Caco-2 (cell line): ENCODE results near the gene HLA-DMB. TPM values are rescaled to one million over a fixed set of nuclear protein-coding genes. Genes with fewer than 3 reads are reported as not detected.

Experiments
- BruUV-seq: library from RNA; stranded (reverse); fragments of 400-500 nt; replicated peaks from 2 replicates; lab custom pipeline; 2021; lab: Mats Ljungman, UMichigan
- CTCF ChIA-PET: fragments of 300-600 bp; sonication (Branson Sonifier 250); formaldehyde crosslinking; loops from one replicate; lab custom pipeline; 2022; ENCODE audit warnings: antibody characterized with exemption; lab: Charles Lee
- POLR2A ChIA-PET: fragments of 300-600 bp; sonication (Branson Sonifier 250); formaldehyde crosslinking; loops from one replicate; lab custom pipeline; 2022; ENCODE audit warnings: antibody characterized with exemption; lab: Charles Lee
- DNase-seq, 2 experiments: peaks; one replicate each; pipeline versions ENCODE4 v3.0.0 to v3.0.0-alpha.2; 2020 to 2022
- H3K27me3 ChIP-seq: replicated peaks from 2 replicates; pipeline ENCODE4 v1.6.0; 2011; ENCODE audit warnings: low read length; ENCODE audit not compliant: control insufficient read depth, insufficient read depth
- H3K36me3 ChIP-seq: 2 replicates; pipeline ENCODE4 v1.5.1; 2011; ENCODE audit warnings: low read length; ENCODE audit not compliant: control insufficient read depth, insufficient read depth
- H3K4me1 ChIP-seq: fragments of 250-450 bp; sonication (Bioruptor Pico); 2 replicates; pipeline ENCODE4 v1.5.1; 2020; ENCODE audit warnings: mild to moderate bottlenecking
- H3K4me3 ChIP-seq: 2 replicates; pipeline ENCODE4 v1.5.1; 2011; ENCODE audit warnings: low read depth, mild to moderate bottlenecking, control low read depth, low read length
- H3K9me3 ChIP-seq: fragments of 250-450 bp; sonication (Bioruptor Pico); 2 replicates; pipeline ENCODE4 v1.5.1; 2020; ENCODE audit warnings: mild to moderate bottlenecking, moderate library complexity
- H3K27ac Mint-ChIP-seq: one replicate; pipeline ENCODE4 v1.8.0; 2022; ENCODE audit warnings: mixed read lengths; ENCODE audit not compliant: unreplicated experiment
- H3K27me3 Mint-ChIP-seq: one replicate; pipeline ENCODE4 v1.8.0; 2022; ENCODE audit warnings: mixed read lengths; ENCODE audit not compliant: insufficient read depth, unreplicated experiment
- H3K36me3 Mint-ChIP-seq: one replicate; pipeline ENCODE4 v1.8.0; 2022; ENCODE audit warnings: mild to moderate bottlenecking, mixed read lengths; ENCODE audit not compliant: insufficient read depth, unreplicated experiment
- H3K4me1 Mint-ChIP-seq: one replicate; pipeline ENCODE4 v1.8.0; 2022; ENCODE audit warnings: low read depth, mixed read lengths; ENCODE audit not compliant: unreplicated experiment
- H3K4me3 Mint-ChIP-seq: one replicate; pipeline ENCODE4 v1.8.0; 2022; ENCODE audit warnings: mild to moderate bottlenecking, moderate library complexity, mixed read lengths; ENCODE audit not compliant: unreplicated experiment
- H3K9me3 Mint-ChIP-seq: one replicate; pipeline ENCODE4 v1.8.0; 2022; ENCODE audit warnings: mixed read lengths; ENCODE audit not compliant: unreplicated experiment
- intact Hi-C: fragments of 100-400 bp; cut with micrococcal nuclease; formaldehyde crosslinking; loops from one replicate; pipeline ENCODE4 v1.10.0; 2022; ENCODE audit not compliant: unreplicated experiment
- total RNA-seq: library from RNA; stranded (reverse); gene quantifications from 2 replicates; pipeline ENCODE4 v1.2.3, GENCODE V29; 2022
- TF ChIP-seq, protein P1 (sequence below), 2 experiments: fragments of 200-600 bp in 1 of 2; IDR thresholded peaks; 1 replicate in 1 of 2; 2 replicates in 1 of 2; pipeline versions ENCODE4 v1.5.1 to v1.8.0; 2011 to 2022; ENCODE audit warnings: antibody characterized with exemption in 1 of 2, control low read depth in 1 of 2, inconsistent platforms in 1 of 2, low read depth in 1 of 2, low read length in 1 of 2, mild to moderate bottlenecking in 1 of 2, moderate library complexity in 1 of 2; ENCODE audit not compliant: insufficient read depth in 1 of 2, severe bottlenecking in 1 of 2, unreplicated experiment in 1 of 2

Gene HLA-DMB
- total RNA-seq, 1 experiment from 2014 or later, result not detected

DNA sequence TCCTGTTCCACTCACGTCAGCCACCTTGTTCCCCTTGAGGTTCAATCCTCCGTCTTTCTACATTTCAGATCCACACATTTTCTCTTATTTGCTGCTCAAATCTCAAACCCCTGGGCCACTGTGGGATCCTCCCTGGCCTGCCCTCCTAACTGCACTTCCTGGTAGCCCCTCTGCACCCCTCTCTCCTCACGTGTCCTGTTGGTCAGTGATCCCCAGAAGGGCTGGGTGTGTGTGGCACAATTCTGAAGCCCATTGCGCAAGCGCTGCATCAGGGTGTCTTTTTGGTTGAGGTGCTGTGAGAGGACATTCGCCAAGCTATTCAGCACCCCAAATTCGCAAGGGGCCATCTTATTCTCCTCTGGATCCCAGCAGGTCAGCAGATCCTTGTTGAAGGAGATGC, 2.3 kb downstream of the HLA-DMB start:
- TF ChIP-seq, protein P1, sequence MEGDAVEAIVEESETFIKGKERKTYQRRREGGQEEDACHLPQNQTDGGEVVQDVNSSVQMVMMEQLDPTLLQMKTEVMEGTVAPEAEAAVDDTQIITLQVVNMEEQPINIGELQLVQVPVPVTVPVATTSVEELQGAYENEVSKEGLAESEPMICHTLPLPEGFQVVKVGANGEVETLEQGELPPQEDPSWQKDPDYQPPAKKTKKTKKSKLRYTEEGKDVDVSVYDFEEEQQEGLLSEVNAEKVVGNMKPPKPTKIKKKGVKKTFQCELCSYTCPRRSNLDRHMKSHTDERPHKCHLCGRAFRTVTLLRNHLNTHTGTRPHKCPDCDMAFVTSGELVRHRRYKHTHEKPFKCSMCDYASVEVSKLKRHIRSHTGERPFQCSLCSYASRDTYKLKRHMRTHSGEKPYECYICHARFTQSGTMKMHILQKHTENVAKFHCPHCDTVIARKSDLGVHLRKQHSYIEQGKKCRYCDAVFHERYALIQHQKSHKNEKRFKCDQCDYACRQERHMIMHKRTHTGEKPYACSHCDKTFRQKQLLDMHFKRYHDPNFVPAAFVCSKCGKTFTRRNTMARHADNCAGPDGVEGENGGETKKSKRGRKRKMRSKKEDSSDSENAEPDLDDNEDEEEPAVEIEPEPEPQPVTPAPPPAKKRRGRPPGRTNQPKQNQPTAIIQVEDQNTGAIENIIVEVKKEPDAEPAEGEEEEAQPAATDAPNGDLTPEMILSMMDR (IDR thresholded peaks at IDR 0.05; ENCODE audit: insufficient read depth in 1 of 2, low read depth in 1 of 2, low read length in 1 of 2, severe bottlenecking in 1 of 2, unreplicated experiment in 1 of 2), result no peak
- H3K4me3 ChIP-seq, result no peak overlapping the region
- H3K27me3 ChIP-seq, result no peaks in the 10 kb centered on the region
- DNase-seq, result no peak
- intact Hi-C loops, result no loop called here
- no peaks in the 10 kb centered on the region for H3K4me1 ChIP-seq
- H3K27me3 Mint-ChIP-seq, result peaks cover 20% of the 10 kb centered on the region
- H3K4me1 Mint-ChIP-seq, result no peaks in the 10 kb centered on the region
- H3K9me3 Mint-ChIP-seq, result no peaks in the 10 kb centered on the region
- BruUV-seq, result no TSS peak
- POLR2A ChIA-PET, result no interaction called here
- no peaks in the 10 kb centered on the region for H3K9me3 ChIP-seq
- no peaks in the 10 kb centered on the region; the same call in 1 of the 2 replicates for H3K36me3 ChIP-seq
- no peak overlapping the region for H3K4me3 Mint-ChIP-seq
- CTCF ChIA-PET, result no interaction called here
- H3K36me3 Mint-ChIP-seq, result no peaks in the 10 kb centered on the region
- H3K27ac Mint-ChIP-seq, result no peak overlapping the region

GRCh38 chr6:32937230-32937633, 3.6 kb downstream of the HLA-DMB start:
- POLR2A ChIA-PET, result no interaction called here
- Mint-ChIP-seq H3K4me3 (no peak overlapping the region), H3K9me3 (no peaks in the 10 kb centered on the region), H3K4me1 (no peaks in the 10 kb centered on the region), H3K27me3 (peaks cover 20% of the 10 kb centered on the region), H3K36me3 (no peaks in the 10 kb centered on the region), H3K27ac (no peak overlapping the region)
- Histone ChIP-seq H3K4me3 (no peak overlapping the region), H3K9me3 (no peaks in the 10 kb centered on the region), H3K27me3 (no peaks in the 10 kb centered on the region), H3K36me3 (no peaks in the 10 kb centered on the region; the same call in 1 of the 2 replicates), H3K4me1 (no peaks in the 10 kb centered on the region)
- CTCF ChIA-PET, result no interaction called here
- intact Hi-C loops, result no loop called here
- no peak for DNase-seq
- BruUV-seq, result no TSS peak
- TF ChIP-seq, protein P1 (IDR thresholded peaks at IDR 0.05; ENCODE audit: insufficient read depth in 1 of 2, low read depth in 1 of 2, low read length in 1 of 2, severe bottlenecking in 1 of 2, unreplicated experiment in 1 of 2), result no peak

GRCh38 chr6:32936239-32937152, 4.3 kb downstream of the HLA-DMB start:
- CTCF ChIA-PET, result no interaction called here
- H3K4me3 ChIP-seq, result no peak overlapping the region
- no peak for DNase-seq
- no peak overlapping the region for H3K4me3 Mint-ChIP-seq
- POLR2A ChIA-PET, result no interaction called here
- intact Hi-C loops, result no loop called here
- H3K4me1 ChIP-seq, result no peaks in the 10 kb centered on the region
- no peaks in the 10 kb centered on the region for H3K9me3 Mint-ChIP-seq
- peaks cover 20% of the 10 kb centered on the region for H3K27me3 Mint-ChIP-seq
- BruUV-seq, result no TSS peak
- TF ChIP-seq, protein P1 (IDR thresholded peaks at IDR 0.05; ENCODE audit: insufficient read depth in 1 of 2, low read depth in 1 of 2, low read length in 1 of 2, severe bottlenecking in 1 of 2, unreplicated experiment in 1 of 2), result no peak
- H3K4me1 Mint-ChIP-seq, result no peaks in the 10 kb centered on the region
- no peak overlapping the region for H3K27ac Mint-ChIP-seq
- no peaks in the 10 kb centered on the region for H3K27me3 ChIP-seq
- no peaks in the 10 kb centered on the region for H3K36me3 Mint-ChIP-seq
- no peaks in the 10 kb centered on the region for H3K9me3 ChIP-seq
- no peaks in the 10 kb centered on the region; the same call in 1 of the 2 replicates for H3K36me3 ChIP-seq
